GM23338 (cell line): ENCODE data around the gene NXN.

Experiments
- CTCF ChIP-seq, 2 experiments: fragments of 200-600 bp in 1 of 2; sonication (generic) in 1 of 2; conservative IDR thresholded peaks; 2 replicates each; pipeline versions ENCODE4 v1.5.1 to v1.6.1; 2016 to 2017; ENCODE audit warnings: antibody characterized with exemption in 2 of 2, low read depth in 2 of 2, mild to moderate bottlenecking in 2 of 2, moderate library complexity in 1 of 2
- EZH2 ChIP-seq: fragments of 200-600 bp; sonication (generic); IDR thresholded peaks from one replicate; pipeline ENCODE4 v1.8.0; 2017; ENCODE audit warnings: antibody characterized with exemption, mild to moderate bottlenecking, low read depth; ENCODE audit not compliant: unreplicated experiment
- NANOG ChIP-seq: IDR thresholded peaks from 2 replicates; pipeline ENCODE4 v1.6.1; 2016; ENCODE audit warnings: antibody characterized with exemption, borderline replicate concordance
- POLR2AphosphoS5 ChIP-seq: IDR thresholded peaks from 2 replicates; pipeline ENCODE4 v1.6.1; 2016; ENCODE audit warnings: antibody characterized with exemption, low read depth
- STAT1 ChIP-seq: IDR thresholded peaks from one replicate; pipeline ENCODE4 v1.6.1; 2016; ENCODE audit warnings: antibody characterized with exemption; ENCODE audit not compliant: unreplicated experiment

GRCh38 chr17:979212-979538 is 401 bp downstream of the NXN start:
- no peak for TF ChIP-seq CTCF (conservative IDR thresholded peaks at IDR 0.05; ENCODE audit: low read depth in 2 of 2)
- TF ChIP-seq STAT1: no peak
- TF ChIP-seq POLR2AphosphoS5: no peak
- TF ChIP-seq EZH2: no peak
- no peak for TF ChIP-seq NANOG
